ENCODE measurements around the gene SYCP3. TPM values are rescaled to one million over a fixed set of nuclear protein-coding genes. Genes with fewer than 3 reads are reported as not detected.

The SYCP3 gene
- total RNA-seq, 1 donor from 2014 or later: not detected

GRCh38 chr12:101761350-101761749, 22.1 kb upstream of the SYCP3 start:
- H3K36me3 Mint-ChIP-seq (ENCODE audit: low read depth): peaks cover 3% of the 10 kb centered on the region
- H3K27ac Mint-ChIP-seq (ENCODE audit: unreplicated experiment): no peak overlapping the region
- TF ChIP-seq CTCF (conservative IDR thresholded peaks at IDR 0.05): no peak
- H3K4me1 Mint-ChIP-seq: no peaks in the 10 kb centered on the region
- no peaks in the 10 kb centered on the region for H3K27me3 Mint-ChIP-seq (ENCODE audit: low read depth)
- no peaks in the 10 kb centered on the region for H3K9me3 Mint-ChIP-seq
- H3K4me3 Mint-ChIP-seq: no peak overlapping the region
- no peak for DNase-seq (ENCODE audit: low read depth, low spot score)

GRCh38 chr12:101759396-101760047, 20.3 kb upstream of the SYCP3 start:
- no peak for DNase-seq (ENCODE audit: low read depth, low spot score)
- peak; percentile 76 for TF ChIP-seq CTCF (conservative IDR thresholded peaks at IDR 0.05)

GRCh38 chr12:101750152-101750551, 10.9 kb upstream of the SYCP3 start:
- H3K27ac Mint-ChIP-seq (ENCODE audit: unreplicated experiment): no peak overlapping the region
- no peaks in the 10 kb centered on the region for H3K4me1 Mint-ChIP-seq
- no peaks in the 10 kb centered on the region for H3K27me3 Mint-ChIP-seq (ENCODE audit: low read depth)
- no peak for DNase-seq (ENCODE audit: low read depth, low spot score)
- no peak overlapping the region for H3K4me3 Mint-ChIP-seq
- no peak for TF ChIP-seq CTCF (conservative IDR thresholded peaks at IDR 0.05)
- peaks cover 6% of the 10 kb centered on the region for H3K36me3 Mint-ChIP-seq (ENCODE audit: low read depth)
- H3K9me3 Mint-ChIP-seq: no peaks in the 10 kb centered on the region

More at GRCh38 chr12:101759396-101760047, 20.3 kb upstream of the SYCP3 start:
- H3K36me3 Mint-ChIP-seq (ENCODE audit: low read depth): peaks cover 3% of the 10 kb centered on the region
- H3K4me3 Mint-ChIP-seq: no peak overlapping the region
- H3K9me3 Mint-ChIP-seq: no peaks in the 10 kb centered on the region
- no peak overlapping the region for H3K27ac Mint-ChIP-seq (ENCODE audit: unreplicated experiment)
- H3K4me1 Mint-ChIP-seq: no peaks in the 10 kb centered on the region
- no peaks in the 10 kb centered on the region for H3K27me3 Mint-ChIP-seq (ENCODE audit: low read depth)

GRCh38 chr12:101749657-101750056, 10.4 kb upstream of the SYCP3 start:
- peaks cover 6% of the 10 kb centered on the region for H3K36me3 Mint-ChIP-seq (ENCODE audit: low read depth)
- DNase-seq (ENCODE audit: low read depth, low spot score): no peak
- no peak overlapping the region for H3K4me3 Mint-ChIP-seq
- TF ChIP-seq CTCF (conservative IDR thresholded peaks at IDR 0.05): no peak
- no peaks in the 10 kb centered on the region for H3K9me3 Mint-ChIP-seq
- no peak overlapping the region for H3K27ac Mint-ChIP-seq (ENCODE audit: unreplicated experiment)
- H3K4me1 Mint-ChIP-seq: no peaks in the 10 kb centered on the region
- no peaks in the 10 kb centered on the region for H3K27me3 Mint-ChIP-seq (ENCODE audit: low read depth)

- Mint-ChIP-seq H3K27me3 (ENCODE audit: low read depth) (no peaks in the 10 kb centered on the region), H3K27ac (ENCODE audit: unreplicated experiment) (no peak overlapping the region), H3K4me3 (no peak overlapping the region), H3K9me3 (no peaks in the 10 kb centered on the region), H3K36me3 (ENCODE audit: low read depth) (peaks cover 6% of the 10 kb centered on the region), H3K4me1 (no peaks in the 10 kb centered on the region)
- TF ChIP-seq CTCF (conservative IDR thresholded peaks at IDR 0.05): no peak
- DNase-seq (ENCODE audit: low read depth, low spot score): no peak
Measured at GRCh38 chr12:101748907-101749306, 9.6 kb upstream of the SYCP3 start.

Measured in neural crest cell (in vitro differentiated cells).